Stimulated activated CD8-positive, alpha-beta memory T cell treated with anti-CD3 and anti-CD28 coated beads, Interleukin-12 subunit alpha, Interleukin-12 subunit beta, amount 100 ng/mL, for 24 hours (primary cell): ENCODE measurements around the gene YAP1.
A peak's percentile ranks its signal among the peaks of the same experiment; 100 is the strongest.
"Not testable (repeated sequence)": the region's sequence is repeated elsewhere in the genome, so short reads cannot be mapped to it uniquely, and the experiment has no call there.

ENCODE experiments used
- DNase-seq: peaks from one replicate; pipeline ENCODE4 v3.0.0-alpha.2; 2020; ENCODE audit errors: extremely low read depth

YAP1 gene

GRCh38 chr11:102240502-102240901, 130.3 kb downstream of the YAP1 start:
- DNase-seq: no peak

- DNase-seq: no peak
Measured at GRCh38 chr11:102241026-102241425, 130.8 kb downstream of the YAP1 start.

GRCh38 chr11:102243399-102243884, 133.2 kb downstream of the YAP1 start:
- DNase-seq: no peak

DNA sequence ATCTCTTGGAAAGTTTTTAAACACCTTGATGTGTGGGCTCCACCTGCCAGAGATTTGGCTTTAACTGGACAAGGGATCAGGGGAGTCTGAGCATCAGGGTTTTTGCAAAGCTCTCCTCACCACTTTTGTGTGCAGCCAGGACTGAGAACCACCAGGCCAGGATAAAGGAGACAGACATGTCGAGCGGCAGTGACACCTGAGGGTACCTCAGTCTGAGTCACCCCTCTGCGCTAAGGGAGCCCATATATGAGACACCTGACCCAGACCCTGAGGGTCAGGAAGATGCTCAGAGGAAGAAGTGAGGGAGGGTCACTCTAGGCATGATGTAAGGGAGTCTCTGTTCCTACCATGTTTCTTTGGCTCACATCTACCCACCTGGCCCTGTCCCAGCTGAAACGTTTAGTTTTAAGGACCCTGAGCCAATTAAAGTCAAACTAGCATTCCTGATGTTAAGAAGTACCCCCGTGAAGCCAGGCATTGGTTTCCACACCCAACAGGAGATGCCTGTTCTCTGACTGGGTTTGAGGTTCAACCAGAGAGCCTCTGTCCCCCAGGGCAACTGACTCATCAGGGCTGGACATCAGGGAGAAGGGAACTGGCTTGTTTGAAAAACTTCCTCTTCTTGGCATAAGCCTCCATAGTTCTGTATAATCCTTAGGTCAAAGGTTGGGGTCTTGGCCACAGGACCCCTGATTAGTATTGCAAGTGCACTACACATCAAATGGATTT, 134.6 kb downstream of the YAP1 start:
- no peak for DNase-seq

DNA sequence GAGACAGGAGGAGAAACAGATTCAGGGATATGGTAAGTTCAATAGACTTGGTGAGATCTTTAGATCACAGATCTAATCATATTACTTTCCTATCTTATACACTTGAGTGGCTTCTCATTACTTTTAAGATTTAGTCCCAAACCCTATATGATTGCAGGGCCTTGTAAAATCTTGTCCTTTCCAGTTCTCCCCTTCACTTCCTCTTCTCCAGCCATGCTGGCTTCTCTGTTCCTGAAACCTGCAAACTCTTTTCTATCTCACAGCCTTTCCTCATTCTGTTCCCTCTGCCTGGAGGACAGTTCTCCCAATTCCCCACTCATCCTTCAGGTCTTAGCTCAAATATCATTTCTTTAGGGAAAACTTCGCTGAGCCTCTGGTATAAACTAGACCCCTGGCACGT, 141.2 kb downstream of the YAP1 start:
- no peak for DNase-seq

GRCh38 chr11:102252339-102252891, 142.2 kb downstream of the YAP1 start:
- DNase-seq: no peak

GRCh38 chr11:102253020-102253715, 142.9 kb downstream of the YAP1 start:
- no peak for DNase-seq

DNA sequence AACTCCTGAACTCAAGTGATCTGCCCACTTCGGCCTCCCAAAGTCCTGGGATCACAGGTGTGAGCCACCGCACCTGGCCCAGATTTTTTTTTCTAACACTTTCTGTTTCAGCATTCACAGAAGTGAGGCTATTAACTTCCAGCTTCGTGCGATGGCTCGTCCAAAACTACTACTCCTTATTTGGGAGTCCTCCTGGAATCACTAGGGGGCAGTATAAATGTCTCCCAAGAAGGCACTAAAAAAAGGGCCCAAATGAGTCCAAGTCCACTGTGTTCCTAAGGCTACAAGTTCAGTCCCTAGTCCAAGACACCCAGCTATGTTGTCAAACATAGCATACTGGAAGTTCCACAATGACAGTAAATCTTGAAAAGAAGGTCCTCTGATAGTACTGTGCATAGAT, 143.8 kb downstream of the YAP1 start:
- no peak for DNase-seq

DNA sequence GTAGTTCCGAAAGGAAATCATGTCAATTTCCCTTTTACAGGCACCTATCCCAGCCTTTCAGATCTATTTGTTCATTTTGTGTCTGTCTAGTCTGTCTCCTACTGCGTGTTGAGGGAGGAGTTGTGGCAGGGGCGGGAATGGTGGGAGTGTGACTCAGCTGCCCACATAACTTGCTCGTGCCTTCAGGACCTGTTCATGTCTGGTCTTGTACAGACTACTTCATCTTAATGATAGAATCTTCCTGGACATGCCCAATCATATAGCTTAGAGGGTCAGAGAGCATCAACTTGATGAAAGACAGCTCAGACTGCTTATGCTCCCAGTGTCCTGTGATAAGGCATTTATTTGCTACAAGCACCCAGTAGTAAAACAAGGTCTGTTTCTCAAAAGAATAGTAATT, 146.0 kb downstream of the YAP1 start:
- no peak for DNase-seq

DNA sequence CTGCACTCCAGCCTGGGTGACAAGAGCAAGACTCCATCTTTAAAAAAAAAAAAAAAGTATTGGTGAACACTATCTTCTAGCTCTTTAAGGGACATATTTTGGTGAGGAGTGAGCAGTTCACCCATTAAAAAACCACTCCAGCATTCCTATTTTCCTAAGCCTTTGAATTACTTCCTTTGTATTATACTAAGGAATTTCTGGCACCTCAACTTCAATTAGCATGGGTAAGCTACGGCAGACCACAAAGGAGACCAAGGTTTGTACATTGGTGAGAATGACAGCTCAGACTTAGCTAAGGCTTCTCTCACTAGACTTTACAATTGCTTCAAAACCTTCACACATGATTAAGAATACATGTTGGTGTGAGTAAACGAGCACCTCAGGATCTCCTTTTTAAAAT, 150.0 kb downstream of the YAP1 start:
- DNase-seq: no peak

DNA sequence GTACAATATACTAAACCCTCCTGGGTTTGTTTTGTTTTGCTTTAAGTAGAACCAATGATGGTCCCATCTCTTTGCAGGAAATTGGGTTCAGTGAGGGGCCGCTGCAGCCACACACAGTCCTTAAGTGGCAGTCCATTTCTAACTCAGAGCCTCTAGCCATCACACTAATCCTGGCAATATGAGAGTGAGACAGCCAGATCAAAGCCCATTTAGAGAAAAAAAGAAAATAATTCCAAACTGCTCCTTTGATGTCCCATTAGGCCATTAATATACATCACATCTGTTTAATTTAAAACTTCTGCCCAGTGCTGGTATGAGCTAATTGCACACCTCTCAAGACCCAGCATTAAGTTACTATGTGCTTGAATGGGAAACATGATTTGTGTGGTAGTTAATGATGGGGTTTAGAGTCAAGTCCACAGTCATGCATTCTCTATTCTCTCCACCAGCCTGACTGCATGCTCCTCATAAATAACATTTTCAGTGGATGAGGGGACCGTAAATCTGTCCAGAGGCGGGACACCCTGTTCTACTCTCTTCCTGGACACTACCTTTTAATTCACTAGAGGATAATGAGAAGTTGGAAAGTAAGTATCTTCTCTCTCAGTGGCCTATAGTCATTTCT, 153.2 kb downstream of the YAP1 start:
- DNase-seq: no peak

DNA sequence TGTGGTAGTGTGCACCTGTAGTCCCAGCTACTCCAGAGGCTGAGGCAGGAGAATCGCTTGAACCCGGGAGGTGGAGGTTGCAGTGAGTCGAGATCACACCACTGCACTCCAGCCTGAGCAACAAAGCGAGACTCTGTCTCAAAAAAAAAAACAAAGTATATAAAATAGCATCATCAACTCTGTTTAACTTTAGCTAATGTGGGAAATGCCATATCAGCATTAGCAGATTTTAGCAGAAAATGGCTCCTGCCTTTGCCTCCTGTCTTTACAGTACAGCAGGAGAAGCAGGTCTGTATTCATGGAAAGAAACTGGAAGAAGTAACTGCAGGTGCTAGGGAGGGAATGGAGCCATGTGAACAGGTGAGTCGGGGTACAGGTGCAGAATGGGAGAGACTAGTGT, 154.5 kb downstream of the YAP1 start:
- not testable (repeated sequence) for DNase-seq

GRCh38 chr11:102266099-102266498, 155.9 kb downstream of the YAP1 start:
- DNase-seq: no peak

DNA sequence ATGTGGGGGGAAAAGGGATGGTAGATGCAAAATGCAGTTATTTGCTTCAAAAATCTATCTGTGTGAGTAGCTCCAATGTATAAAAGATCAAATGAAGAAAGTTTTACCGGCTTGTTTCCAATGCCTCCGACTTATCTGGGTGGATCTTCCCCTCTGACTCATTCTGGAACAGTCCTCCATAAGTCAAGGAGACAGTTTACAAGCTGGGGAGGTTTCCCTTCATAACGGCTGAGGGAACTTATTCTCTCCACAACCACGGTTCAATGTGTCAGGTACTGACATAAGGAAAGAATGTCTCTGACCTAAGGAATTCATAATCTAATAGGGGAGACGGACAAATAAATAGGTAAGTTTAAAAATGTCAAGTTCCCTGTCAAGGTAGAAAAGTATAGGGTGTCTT, 157.4 kb downstream of the YAP1 start:
- no peak for DNase-seq

DNA sequence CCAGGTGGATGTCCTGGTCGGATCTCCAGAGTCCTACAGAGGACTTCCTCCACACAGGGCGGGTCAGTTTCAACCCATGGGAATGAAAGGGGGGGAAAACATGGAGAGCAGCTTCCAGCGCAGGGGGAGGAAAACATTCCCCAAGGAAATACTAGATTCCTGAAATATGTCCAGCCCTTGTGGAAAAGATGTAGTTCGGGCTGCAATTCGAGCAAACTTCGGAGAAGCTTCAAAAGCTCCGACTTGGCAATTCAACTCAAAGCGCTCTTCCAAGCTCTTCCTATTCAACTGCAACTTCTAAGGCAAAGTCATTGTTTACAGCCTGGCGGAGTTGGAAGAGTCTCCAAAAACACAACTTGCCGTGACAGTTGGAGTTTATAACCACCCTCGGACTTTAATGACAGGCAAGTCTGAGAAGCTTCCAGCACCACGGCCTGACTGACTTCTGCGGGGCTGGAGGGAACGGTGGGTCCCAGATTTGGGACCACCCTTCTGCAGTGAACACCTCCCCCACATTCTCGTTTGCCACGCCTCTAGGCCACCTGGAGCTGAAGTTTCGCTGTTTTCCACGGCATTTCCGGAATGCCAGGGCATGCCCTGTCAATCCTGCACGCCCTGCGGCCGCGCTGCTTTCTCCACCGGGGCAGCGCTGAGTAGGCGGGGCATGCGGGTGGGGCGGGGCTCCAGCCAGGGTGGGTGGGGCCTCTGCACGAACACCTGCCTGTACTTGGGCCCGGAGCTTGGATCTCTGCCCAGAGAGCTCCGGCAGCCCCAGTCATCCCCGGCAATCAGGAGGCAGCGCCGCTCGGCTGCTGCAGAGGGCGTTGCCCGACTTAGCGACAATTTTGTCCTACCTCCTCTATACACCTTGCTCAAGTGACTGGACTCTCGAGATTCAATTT, 158.1 kb downstream of the YAP1 start:
- DNase-seq: peak; percentile 47

DNA sequence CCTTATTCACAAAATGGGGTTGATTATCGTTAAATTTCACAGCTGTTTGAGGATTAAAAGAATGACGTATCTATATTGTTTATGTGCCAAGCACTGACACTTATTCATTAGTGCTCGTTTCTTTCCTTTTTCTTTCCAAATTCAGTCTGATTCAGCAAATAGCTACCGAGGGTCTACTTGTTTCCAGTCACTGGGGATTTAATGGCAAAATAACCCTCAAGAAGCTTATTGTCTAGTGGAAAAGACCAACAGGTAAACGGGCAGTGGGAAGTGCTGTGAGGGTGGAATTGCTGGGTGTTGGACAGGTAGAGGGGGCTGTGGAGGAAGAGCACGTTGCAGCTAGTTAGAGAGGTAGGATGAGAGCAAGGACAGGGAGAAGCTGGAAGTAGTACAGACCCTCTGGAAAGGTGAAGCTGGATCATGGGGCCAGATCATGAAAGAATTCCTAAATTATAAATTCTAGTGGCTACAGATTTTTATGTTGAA, 158.8 kb downstream of the YAP1 start:
- DNase-seq: no peak

GRCh38 chr11:102269927-102270326, 159.7 kb downstream of the YAP1 start:
- DNase-seq: no peak

- no peak for DNase-seq
Measured at GRCh38 chr11:102272047-102272824, 162.0 kb downstream of the YAP1 start.

- no peak for DNase-seq
Measured at GRCh38 chr11:102274628-102275027, 164.4 kb downstream of the YAP1 start.

DNA sequence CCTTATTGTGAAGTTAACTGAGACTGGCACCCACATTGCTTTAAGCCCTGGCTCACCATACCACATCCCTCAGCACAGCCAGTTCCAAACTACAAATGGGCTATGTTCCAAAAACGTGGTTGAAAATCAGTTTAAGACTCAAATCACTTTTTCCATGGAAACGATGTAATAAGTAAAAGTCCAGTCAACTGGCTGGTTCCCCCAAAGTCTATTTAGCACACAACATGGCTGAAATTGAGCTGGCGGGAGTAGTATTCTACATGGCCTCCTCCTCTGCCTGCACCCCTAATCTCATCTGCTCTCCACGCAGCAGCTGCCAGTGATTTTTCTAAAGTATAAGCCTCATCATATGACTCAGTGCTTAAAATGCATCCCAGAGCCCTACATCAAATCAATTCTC, 166.1 kb downstream of the YAP1 start:
- DNase-seq: no peak

DNA sequence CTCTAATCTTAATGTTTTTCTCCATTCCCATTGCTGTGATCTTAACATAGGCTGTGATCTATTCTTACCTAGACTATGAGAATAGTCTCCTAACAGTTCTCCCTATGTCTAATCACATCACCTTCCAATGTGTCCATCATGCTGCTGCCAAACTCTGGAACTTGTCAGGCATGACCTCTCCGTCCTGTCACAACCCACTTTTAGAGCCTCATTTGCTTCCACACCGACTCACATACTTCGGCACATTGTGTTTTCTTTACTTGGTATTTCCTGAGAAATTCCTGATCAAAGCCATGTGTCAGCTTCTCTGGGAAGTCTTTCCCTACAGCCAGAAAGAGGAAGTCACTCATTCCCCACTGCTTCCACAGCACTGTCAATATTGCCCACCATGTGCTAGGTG, 166.5 kb downstream of the YAP1 start:
- no peak for DNase-seq
